Right hindlimb (tissue), 1 donor: ENCODE results near the gene CYP17A1.

ENCODE experiments used
- DNase-seq: peaks from one replicate; pipeline ENCODE4 v3.0.0-alpha.2; 2018

Gene CYP17A1

GRCh38 chr10:102801978-102802377 lies 35.2 kb downstream of the CYP17A1 start:
- DNase-seq = no peak

GRCh38 chr10:102801496-102801895 lies 35.7 kb downstream of the CYP17A1 start:
- DNase-seq = no peak

GRCh38 chr10:102800611-102801335 lies 36.4 kb downstream of the CYP17A1 start:
- DNase-seq = peak; percentile 46

GRCh38 chr10:102799691-102800471 lies 37.3 kb downstream of the CYP17A1 start:
- DNase-seq = peak; percentile 57

GRCh38 chr10:102796407-102797176 lies 40.6 kb downstream of the CYP17A1 start:
- peak; percentile 92 for DNase-seq

- DNase-seq = no peak
Observed at GRCh38 chr10:102795453-102796406, 41.5 kb downstream of the CYP17A1 start.

GRCh38 chr10:102791754-102792395 lies 45.3 kb downstream of the CYP17A1 start:
- DNase-seq = no peak

GRCh38 chr10:102785818-102786217 lies 51.4 kb downstream of the CYP17A1 start:
- peak; percentile 43 for DNase-seq

GRCh38 chr10:102783568-102783967 lies 53.6 kb downstream of the CYP17A1 start:
- no peak for DNase-seq

- peak; percentile 72 for DNase-seq
Observed at GRCh38 chr10:102782673-102783551, 54.3 kb downstream of the CYP17A1 start.

- no peak for DNase-seq
Observed at GRCh38 chr10:102781921-102782557, 55.2 kb downstream of the CYP17A1 start.

- DNase-seq = peak; percentile 66
Observed at GRCh38 chr10:102781090-102781920, 55.9 kb downstream of the CYP17A1 start.
